Spinal cord (tissue), 10 donors: Measurements from ENCODE around the gene FFAR3. TPM values are rescaled to one million over a fixed set of nuclear protein-coding genes. Genes with fewer than 3 reads are reported as not detected.

ENCODE experiments used
- DNase-seq, 6 donors: peaks; one replicate each; pipeline versions ENCODE4 v3.0.0 to v3.0.0-alpha.2; 2013 to 2015; ENCODE audit warnings: low spot score in 6 of 6, low read depth in 4 of 6
- H3K27ac ChIP-seq: one replicate; pipeline ENCODE4 v1.5.1; 2013; ENCODE audit warnings: low read depth, low read length, control low read depth
- H3K27me3 ChIP-seq: one replicate; pipeline ENCODE4 v1.6.1; 2013; ENCODE audit warnings: low read length; ENCODE audit not compliant: control insufficient read depth, insufficient read depth
- H3K36me3 ChIP-seq: one replicate; pipeline ENCODE4 v1.6.1; 2013; ENCODE audit warnings: low read length; ENCODE audit not compliant: control insufficient read depth, insufficient read depth
- H3K4me1 ChIP-seq: one replicate; pipeline ENCODE4 v1.6.1; 2013; ENCODE audit warnings: low read length; ENCODE audit not compliant: control insufficient read depth, insufficient read depth
- H3K4me3 ChIP-seq: one replicate; pipeline ENCODE4 v1.5.1; 2013; ENCODE audit warnings: low read depth, low read length, control low read depth
- H3K9me3 ChIP-seq: one replicate; pipeline ENCODE4 v1.6.1; 2013; ENCODE audit warnings: low read length; ENCODE audit not compliant: control insufficient read depth, insufficient read depth
- WGBS: methylation state at CpG from one replicate; pipeline ENCODE4 v1.1.5; 2013; ENCODE audit warnings: missing lambda C conversion rate; ENCODE audit not compliant: insufficient coverage; 5-methylcytosine and 5-hydroxymethylcytosine counted together
- polyA plus RNA-seq, 2 donors: library from polyadenylated mRNA; unstranded; fragments of 120-200 nt; gene quantifications; one replicate each; pipeline ENCODE4 v1.2.1, GENCODE V29; 2013; ENCODE audit not compliant: insufficient read length in 2 of 2
- total RNA-seq, 2 donors: library from RNA; depleted of rRNA in 1 of 2; stranded (reverse); fragments of 120-200 nt in 1 of 2; fragments of >200 nt in 1 of 2; gene quantifications; one replicate each; pipeline versions ENCODE4 v1.2.3 to v1.2.4, GENCODE V29; 2013 to 2014
- donor health status: healthy.

FFAR3 gene
- total and polyA plus RNA-seq, 4 donors: 0.10 to 0.11 TPM; not detected in 2

DNA sequence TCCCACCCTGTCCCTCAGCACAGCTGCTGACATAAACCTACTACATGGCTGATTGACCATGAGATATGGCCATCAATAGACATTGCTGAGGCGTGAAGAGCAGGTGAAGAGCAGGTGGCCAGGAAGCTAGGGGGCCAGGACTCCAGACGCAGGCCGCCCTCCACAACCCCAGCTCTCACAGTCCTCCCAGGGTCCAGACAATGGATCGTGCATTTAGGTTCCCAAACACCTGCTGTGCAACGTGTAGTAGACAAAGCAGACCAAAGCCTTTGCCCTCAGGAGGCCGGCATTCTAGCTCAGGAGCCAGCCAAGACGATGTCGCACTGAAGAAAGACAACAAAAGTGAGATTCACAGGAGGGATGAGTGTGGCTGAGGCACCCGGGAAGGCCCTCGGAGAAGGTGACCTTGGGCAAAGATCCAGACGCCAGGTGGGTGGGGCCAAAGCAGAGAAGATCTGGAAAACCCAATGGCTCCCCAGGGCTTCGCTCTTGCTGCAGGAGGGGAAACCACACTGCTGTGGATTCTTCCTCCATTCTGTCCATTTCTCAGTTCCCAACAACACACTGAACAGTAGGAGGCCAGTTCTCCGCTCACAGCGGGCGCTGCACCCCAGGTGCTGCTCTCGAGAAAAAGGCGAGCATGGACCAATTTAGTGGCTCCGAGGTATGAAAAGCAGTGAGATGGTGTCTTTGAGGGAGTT lies 9.2 kb upstream of the FFAR3 start:
- H3K4me1 ChIP-seq: no peaks in the 10 kb centered on the region
- H3K4me3 ChIP-seq: no peak overlapping the region
- 67% methylated on average over 16 of the region's 18 CpGs for WGBS
- no peaks in the 10 kb centered on the region for H3K27me3 ChIP-seq
- no peaks in the 10 kb centered on the region for H3K9me3 ChIP-seq
- H3K27ac ChIP-seq: no peak overlapping the region
- H3K36me3 ChIP-seq: no peaks in the 10 kb centered on the region
- DNase-seq: peak in 1 of 6 donors; percentile 0

DNA sequence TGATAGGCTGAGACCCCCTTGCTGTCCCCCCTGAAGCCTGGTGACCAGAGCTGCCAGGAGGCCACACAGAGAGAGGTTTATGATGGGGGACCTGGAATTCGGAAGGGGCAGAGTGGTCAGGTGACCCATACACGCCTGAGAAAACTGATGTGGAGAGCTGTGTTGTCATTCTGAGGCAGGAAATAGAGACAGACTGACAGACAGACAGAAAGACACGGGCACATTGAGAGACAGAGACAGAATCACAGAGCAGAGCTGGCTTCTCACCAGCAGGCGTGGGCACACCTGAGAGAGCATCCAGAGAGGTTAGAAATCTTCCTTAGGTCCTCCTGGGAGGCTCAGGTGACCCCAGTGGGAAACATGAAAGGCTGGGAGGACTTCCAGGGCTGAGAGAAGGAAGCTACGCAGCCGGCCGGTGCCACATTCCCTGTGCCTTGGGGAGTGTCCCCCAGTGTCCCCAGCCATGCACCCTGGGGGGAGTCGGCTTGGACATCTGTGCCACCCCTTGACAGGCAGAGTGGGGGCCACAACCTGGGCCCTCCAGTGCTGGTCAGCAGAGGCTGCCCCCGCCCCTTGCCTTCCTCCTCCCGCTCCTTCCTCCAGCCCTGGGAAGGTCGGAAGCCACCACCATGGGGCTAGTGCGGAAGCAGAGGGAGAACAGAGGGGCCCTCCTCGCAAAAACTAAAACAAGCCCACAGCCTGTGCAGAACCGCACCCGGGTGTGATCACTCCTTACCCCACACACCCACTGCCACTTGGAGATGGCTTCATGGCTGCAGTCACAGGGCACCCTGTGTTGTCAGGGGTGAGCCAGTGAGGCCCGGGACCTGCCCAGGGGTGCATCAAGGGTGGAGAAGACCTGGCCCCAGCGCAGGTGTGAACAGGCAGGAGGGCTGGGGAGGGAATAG lies 8.4 kb upstream of the FFAR3 start:
- H3K27ac ChIP-seq: no peak overlapping the region
- DNase-seq: peak in 1 of 6 donors; percentile 0
- no peaks in the 10 kb centered on the region for H3K27me3 ChIP-seq
- no peaks in the 10 kb centered on the region for H3K4me1 ChIP-seq
- no peaks in the 10 kb centered on the region for H3K9me3 ChIP-seq
- no peak overlapping the region for H3K4me3 ChIP-seq
- H3K36me3 ChIP-seq: no peaks in the 10 kb centered on the region
- 79% methylated on average over 13 of the region's 17 CpGs for WGBS

DNA sequence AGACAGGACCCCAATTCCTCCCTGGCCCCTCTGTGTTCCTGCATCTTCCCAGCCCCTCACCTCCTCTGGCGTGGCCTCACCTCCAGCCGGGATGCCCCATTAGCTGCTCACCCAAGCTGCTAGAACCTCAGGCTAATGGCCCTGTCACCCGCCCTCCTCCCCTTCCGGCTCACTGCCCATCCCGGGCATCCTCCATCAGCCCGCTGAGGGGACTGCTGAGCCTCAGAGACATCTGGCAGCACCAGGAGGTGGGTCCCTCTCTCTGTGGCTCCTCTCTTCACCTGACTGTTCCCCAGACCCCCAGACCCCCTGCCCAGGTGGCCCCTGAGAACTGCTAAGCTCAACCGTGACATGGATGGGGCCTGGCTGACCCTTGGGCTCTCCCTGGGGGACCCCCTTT lies 7.7 kb upstream of the FFAR3 start:
- Histone ChIP-seq H3K36me3 (no peaks in the 10 kb centered on the region), H3K4me1 (no peaks in the 10 kb centered on the region), H3K9me3 (no peaks in the 10 kb centered on the region), H3K4me3 (no peak overlapping the region), H3K27ac (no peak overlapping the region), H3K27me3 (no peaks in the 10 kb centered on the region)
- 65% methylated on average over 6 of the region's 7 CpGs for WGBS
- peak in 1 of 6 donors; percentile 0 for DNase-seq

DNA sequence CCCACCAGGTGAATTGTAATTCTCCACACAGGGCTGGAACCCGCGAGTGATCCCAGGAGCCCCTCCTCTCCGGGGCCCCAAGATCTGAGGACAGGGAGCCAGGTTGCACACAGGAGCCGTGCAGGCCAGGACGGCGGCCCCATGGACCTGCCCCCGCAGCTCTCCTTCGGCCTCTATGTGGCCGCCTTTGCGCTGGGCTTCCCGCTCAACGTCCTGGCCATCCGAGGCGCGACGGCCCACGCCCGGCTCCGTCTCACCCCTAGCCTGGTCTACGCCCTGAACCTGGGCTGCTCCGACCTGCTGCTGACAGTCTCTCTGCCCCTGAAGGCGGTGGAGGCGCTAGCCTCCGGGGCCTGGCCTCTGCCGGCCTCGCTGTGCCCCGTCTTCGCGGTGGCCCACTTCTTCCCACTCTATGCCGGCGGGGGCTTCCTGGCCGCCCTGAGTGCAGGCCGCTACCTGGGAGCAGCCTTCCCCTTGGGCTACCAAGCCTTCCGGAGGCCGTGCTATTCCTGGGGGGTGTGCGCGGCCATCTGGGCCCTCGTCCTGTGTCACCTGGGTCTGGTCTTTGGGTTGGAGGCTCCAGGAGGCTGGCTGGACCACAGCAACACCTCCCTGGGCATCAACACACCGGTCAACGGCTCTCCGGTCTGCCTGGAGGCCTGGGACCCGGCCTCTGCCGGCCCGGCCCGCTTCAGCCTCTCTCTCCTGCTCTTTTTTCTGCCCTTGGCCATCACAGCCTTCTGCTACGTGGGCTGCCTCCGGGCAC lies 6.7 kb upstream of the FFAR3 start:
- no peak for DNase-seq
- H3K4me3 ChIP-seq: no peak overlapping the region
- no peaks in the 10 kb centered on the region for H3K9me3 ChIP-seq
- H3K4me1 ChIP-seq: no peaks in the 10 kb centered on the region
- H3K36me3 ChIP-seq: no peaks in the 10 kb centered on the region
- no peak overlapping the region for H3K27ac ChIP-seq
- whole genome bisulfite sequencing: 91% methylated on average over 46 of the region's 47 CpGs
- no peaks in the 10 kb centered on the region for H3K27me3 ChIP-seq

DNA sequence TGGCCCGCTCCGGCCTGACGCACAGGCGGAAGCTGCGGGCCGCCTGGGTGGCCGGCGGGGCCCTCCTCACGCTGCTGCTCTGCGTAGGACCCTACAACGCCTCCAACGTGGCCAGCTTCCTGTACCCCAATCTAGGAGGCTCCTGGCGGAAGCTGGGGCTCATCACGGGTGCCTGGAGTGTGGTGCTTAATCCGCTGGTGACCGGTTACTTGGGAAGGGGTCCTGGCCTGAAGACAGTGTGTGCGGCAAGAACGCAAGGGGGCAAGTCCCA lies 6.1 kb upstream of the FFAR3 start:
- Histone ChIP-seq H3K27me3 (no peaks in the 10 kb centered on the region), H3K4me1 (no peaks in the 10 kb centered on the region), H3K9me3 (no peaks in the 10 kb centered on the region), H3K36me3 (no peaks in the 10 kb centered on the region), H3K27ac (no peak overlapping the region), H3K4me3 (no peak overlapping the region)
- 84% methylated on average over 18 of the region's 18 CpGs for WGBS
- DNase-seq: peak in 1 of 6 donors; percentile 0

DNA sequence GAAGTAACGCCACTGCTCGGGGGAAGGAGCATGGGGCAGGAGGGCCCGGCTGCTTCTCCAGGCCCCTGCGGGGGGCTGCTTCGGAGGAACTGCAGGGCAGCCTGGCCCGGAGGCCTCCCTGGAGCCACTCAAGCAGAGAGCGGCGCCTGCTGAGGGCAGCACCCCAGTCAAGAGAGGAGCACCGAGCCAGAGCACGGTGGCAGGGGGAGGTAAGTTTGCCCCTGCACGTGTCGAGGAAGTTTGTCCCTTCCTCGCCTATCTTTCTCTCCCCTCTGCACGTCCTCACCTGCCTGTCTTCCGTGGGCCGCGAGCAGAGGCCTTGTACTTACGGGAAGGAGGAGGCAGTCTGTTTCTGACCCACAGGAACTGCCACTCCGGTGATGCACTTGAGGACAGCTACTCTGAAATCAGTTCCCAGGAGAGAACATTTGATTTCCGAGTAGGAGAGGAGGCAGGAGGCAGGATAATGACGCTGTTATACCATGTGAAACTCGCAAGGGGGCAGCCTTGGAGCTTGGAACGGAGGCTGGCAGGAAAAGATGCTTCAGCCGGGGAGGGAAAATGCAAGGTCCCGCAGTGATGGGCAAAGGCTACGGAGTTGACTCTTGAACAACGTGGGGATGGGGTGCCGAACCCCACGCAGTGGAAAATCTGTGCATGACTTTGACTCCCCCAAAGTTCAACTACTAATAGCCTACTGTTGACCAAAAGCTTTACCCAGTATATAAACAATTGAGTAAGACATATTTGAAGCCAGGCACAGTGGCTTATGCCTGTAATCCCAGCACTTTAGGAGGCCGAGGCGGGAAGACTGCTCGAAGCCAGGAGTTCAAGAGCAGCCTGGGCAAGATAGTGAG lies 5.6 kb upstream of the FFAR3 start:
- Histone ChIP-seq H3K27me3 (no peaks in the 10 kb centered on the region), H3K4me3 (no peak overlapping the region)

DNA sequence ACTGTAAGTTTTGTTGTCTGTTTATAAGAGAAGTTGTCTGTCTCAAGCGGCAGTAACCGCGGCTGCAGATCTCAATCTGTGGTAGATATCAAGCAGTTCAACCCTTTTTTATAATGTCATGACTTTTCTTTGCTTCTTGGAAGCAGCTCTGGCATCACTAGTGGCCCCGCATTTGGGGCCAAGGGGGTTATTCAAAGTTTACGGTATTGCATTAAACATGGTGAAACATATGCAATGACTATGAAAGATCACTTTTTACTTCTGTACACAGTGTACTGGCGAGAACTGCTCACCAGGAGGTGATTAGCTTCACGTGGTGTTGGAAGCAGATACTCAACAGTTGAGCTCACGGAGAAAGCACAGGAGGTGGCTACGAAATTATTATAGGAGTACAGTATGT lies 4.6 kb upstream of the FFAR3 start:
- Histone ChIP-seq H3K4me3 (no peak overlapping the region), H3K9me3 (no peaks in the 10 kb centered on the region), H3K4me1 (no peaks in the 10 kb centered on the region), H3K27ac (no peak overlapping the region), H3K36me3 (no peaks in the 10 kb centered on the region), H3K27me3 (no peaks in the 10 kb centered on the region)
- 51% methylated on average over 4 of the region's 9 CpGs for WGBS
- DNase-seq: peak in 1 of 6 donors; percentile 0

More for the DNA sequence above, 5.6 kb upstream of the FFAR3 start:
- Histone ChIP-seq H3K27ac (no peak overlapping the region), H3K36me3 (no peaks in the 10 kb centered on the region), H3K9me3 (no peaks in the 10 kb centered on the region), H3K4me1 (no peaks in the 10 kb centered on the region)
- peak; percentile 38 to 94 (median 60) for DNase-seq
- WGBS: 23% methylated on average over 18 of the region's 32 CpGs

DNA sequence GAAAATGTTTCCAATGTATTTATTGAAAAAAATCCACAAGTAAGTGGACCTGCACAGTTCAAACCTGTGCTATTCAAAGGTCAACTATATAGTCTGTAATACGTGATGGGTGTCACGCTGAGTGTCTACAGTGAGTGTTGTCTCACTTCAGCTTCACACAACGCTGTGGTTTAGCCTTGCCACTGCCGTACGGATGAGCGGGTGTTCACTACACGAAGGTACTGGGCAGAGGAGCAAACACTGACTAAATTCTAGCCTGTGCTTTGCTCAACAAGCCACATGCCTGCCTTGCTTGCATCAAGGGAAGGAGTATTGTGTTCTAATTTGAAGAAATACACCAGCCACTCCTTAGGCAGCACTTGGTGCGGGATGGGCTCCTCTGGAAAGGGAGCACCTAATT lies 3.4 kb upstream of the FFAR3 start:
- Histone ChIP-seq H3K4me3 (no peak overlapping the region), H3K27me3 (no peaks in the 10 kb centered on the region), H3K36me3 (no peaks in the 10 kb centered on the region), H3K9me3 (no peaks in the 10 kb centered on the region), H3K4me1 (no peaks in the 10 kb centered on the region), H3K27ac (no peak overlapping the region)
- 93% methylated on average over 7 of the region's 8 CpGs for WGBS
- peak in 1 of 6 donors; percentile 0 for DNase-seq
